NCI-H2196 (cell line): ENCODE results near the gene BMP6.
"Not testable (repeated sequence)": the region's sequence is repeated elsewhere in the genome, so short reads cannot be mapped to it uniquely, and the experiment has no call there.

Experiments
- DNase-seq: peaks from one replicate; lab custom pipeline; 2025; ENCODE audit not compliant: unreplicated experiment; lab: John Stamatoyannopoulos, UW

Gene BMP6

GRCh38 chr6:7881765-7882500 is 156.0 kb downstream of the BMP6 start:
- no peak for DNase-seq

GRCh38 chr6:7882505-7883257 is 156.8 kb downstream of the BMP6 start:
- DNase-seq, result no peak

DNA sequence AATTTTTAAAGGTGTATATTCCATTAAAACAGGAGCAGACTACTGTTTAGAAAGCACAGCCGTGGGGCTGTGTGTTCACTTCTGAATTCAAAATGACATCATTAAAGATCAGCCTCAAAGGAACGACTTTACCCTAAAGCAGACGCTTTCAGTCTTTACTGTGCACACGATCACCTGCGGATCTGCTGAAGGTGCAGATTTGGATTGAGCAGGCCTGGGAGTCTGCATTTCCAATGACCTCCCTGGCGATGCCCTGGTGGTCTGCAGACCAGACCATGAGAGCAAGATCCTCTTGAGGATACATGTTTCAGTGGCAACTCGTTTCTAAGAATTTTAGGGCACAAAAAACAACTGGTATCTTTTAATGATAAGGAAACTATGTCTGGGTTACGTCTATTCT is 157.5 kb downstream of the BMP6 start:
- DNase-seq, result no peak

- DNase-seq, result no peak
These were observed 160.2 kb downstream of the BMP6 start for GRCh38 chr6:7886132-7886531.

DNA sequence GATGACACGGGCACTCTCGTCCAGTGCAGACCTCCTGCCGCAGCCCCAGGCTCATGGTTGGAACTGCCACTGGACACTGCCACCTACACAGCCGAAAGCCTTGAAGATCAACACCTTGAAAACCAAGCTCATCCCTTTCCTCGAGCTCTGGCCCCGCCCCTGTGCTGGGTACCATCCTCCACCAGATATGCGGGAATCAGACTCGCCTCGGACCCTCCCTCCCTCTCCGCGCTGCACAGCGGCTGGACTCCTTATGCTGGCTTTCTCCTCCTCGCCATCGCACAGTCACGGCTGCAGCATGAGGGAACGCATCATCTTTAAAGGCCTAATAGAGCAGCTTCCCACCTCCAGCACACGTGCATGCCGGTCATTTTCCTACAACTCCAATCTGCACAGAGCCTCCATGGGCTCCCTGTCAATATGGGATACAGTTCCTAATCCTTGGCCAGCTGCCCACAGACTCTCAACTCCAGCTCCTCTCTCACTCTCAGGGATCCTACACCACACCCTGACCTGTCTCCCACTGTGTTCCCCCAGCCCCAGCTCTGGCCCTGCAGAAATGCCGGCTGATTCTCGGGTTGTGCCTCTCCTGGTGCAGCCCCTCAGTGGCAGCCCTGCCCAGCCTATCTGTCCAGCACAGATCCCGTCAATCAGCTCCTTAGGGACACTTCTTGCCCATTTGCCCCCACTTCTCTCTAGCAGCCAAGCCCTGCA is 161.5 kb downstream of the BMP6 start:
- no peak for DNase-seq

- DNase-seq, result no peak
These were observed 162.9 kb downstream of the BMP6 start for GRCh38 chr6:7888587-7889357.

DNA sequence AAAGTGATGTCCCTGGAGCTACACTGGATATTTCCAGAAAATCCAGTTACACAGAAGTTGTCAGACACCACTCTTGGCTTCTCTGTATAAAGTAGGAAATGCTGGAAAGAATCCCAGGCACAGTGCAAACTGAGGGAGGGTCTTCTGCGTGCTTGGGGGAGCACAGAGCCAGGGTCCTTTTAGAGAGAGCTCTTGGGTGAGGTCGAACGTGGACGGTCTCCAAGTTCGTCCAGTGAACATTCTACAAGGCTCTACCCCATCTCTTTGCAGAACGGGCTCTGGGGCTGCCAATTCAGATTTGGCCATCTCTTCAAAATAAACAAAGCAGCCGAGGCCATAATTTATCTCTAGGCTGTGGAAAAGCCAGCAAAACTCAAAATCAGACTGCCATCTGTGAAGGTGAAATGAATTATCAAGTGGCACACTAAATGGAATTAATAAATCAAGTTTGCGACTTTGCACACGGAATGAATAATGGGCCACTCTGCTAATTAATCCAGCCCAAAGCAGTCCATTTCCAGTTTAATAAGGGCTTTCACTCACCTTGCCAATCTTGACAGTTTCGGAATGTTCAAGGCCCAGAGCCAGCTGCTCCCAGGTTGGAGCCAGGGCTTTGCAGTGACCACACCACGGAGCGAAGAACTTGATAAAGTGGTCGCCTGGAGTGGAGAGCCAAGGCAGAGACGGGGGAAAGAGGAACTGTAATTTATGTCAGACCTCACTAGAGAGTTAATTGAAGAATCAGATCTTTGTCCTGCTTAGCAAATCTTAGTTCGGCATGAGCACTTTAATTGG is 165.4 kb downstream of the BMP6 start:
- no peak for DNase-seq

GRCh38 chr6:7892367-7892766 is 166.5 kb downstream of the BMP6 start:
- DNase-seq, result not testable (repeated sequence)

DNA sequence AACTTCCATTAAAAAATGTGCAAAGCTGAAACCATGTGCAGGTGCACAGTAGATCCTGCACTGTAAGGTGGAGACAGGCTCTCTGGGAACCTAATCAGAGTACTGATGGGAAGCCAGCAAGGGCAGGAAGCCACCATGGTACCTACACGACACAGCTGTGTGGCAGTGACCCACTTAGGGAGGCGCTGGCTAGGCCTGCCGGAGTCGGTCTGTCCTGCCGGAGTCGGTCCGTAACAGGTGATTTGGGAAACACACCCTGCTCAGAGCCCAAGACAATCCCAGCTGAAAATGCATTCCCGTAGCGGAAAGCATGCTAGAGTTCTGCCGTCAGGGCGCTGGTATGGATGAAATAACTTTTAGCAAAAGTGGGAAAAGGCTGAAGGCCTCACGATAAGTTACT is 167.4 kb downstream of the BMP6 start:
- no peak for DNase-seq

GRCh38 chr6:7894262-7895124 is 168.6 kb downstream of the BMP6 start:
- no peak for DNase-seq

DNA sequence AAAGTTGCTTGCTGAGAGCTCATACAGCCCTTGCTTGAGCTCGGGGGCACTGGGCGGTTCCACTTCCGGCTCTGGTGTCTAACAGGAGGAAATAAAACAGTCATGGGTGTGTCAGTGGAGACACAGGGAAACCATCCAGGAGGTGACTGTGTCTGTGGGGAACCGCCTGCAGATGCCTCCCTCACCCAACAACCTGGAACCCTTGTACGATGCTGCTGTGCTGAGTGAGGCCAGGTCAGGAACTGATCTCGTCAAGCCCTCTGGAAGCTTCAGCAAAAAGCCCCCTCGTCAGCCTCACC is 169.2 kb downstream of the BMP6 start:
- no peak for DNase-seq

DNA sequence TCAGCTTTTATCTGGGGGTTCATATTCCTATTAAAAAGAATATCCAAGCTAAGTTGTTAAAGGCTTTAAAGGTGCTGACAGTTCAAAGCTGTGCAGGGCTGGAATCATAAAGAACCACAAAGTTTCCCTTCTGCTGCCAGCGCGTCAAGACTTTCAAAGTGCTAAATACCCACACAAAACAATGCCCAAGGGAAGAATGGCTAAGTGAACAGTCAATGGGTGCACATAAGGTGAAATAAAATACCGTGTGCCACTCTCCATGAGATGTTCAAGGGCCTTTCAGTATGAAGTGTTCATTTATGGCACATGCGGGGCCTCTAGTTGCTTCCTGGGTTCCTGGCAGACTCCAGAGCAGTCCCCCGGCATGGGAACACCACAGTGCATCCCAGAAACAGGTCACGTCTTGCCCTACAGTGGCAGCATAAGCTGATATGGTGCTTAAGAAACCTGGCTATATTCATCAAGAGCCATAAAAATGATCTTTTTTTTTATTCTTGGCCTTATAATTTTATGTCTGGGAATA is 170.6 kb downstream of the BMP6 start:
- DNase-seq, result no peak

DNA sequence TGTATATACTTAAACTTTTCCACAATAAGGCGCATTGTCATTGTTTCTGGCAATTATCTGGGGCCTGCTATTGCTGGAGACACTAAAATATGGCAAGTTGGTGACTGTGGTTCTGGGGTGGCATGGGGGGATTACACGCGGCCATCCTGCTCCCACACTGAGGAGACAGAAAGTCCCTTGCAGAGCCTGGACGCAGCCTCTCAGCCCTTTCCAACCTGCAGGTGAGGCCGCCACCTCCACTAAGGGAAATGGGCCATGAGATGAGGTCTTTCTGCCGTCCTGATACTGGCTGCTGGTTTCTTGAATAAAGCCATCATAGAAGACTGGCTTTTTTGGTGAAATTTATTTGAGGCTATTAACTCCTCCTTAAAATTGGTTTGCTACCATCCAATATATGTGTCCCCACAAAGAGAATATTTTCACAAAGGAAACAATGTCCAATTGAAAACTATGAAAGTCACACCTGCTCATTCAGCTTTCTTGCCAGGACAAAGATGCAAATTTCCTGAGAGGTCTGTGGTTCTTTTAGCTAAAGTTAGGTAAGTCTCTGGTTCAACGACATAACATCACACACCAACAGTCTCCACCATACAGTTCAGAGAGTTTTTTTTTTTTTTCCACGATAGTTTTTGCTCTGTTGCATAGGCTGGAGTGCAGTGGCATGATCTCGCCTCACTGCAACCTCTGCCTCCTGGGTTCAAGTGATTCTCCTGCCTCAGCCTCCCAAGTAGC is 171.7 kb downstream of the BMP6 start:
- DNase-seq, result no peak

- not testable (repeated sequence) for DNase-seq
These were observed 172.3 kb downstream of the BMP6 start for GRCh38 chr6:7898193-7898586.

- no peak for DNase-seq
These were observed 173.4 kb downstream of the BMP6 start for GRCh38 chr6:7899101-7899888.

DNA sequence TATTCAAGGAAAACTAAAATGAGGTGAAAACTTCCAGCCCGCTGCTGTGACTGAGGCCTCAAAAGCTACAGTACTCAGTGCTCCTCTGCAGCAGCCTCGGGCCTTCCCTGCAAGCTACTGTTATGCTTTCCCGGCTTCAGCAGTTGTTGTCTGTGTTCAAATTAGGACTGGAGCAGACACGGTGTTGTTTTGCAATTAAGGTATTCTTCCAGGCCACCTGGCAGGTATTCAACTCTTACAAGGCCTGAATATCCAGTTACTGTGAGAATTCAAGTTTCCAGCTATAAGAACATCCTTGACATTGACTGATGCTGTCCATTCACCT is 174.0 kb downstream of the BMP6 start:
- DNase-seq, result no peak

DNA sequence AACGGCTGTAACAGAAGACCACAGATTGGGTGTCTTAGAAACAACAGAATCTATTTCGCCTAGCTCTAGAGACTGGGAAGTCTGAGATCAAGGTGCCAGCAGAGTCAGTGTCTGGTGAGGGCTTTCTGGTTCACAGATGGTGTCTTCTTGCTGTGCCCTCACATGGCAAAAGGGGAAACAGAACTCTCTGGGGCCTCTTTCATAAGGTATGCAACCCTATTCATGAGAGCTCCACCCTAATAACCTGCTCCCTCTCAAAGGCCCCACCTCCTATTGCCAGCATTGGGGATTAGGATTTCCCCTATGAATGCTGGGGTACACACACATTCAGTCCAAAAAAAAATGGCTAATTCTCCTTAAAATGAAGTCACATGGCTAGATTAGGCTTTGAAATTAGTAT is 174.7 kb downstream of the BMP6 start:
- DNase-seq, result no peak

DNA sequence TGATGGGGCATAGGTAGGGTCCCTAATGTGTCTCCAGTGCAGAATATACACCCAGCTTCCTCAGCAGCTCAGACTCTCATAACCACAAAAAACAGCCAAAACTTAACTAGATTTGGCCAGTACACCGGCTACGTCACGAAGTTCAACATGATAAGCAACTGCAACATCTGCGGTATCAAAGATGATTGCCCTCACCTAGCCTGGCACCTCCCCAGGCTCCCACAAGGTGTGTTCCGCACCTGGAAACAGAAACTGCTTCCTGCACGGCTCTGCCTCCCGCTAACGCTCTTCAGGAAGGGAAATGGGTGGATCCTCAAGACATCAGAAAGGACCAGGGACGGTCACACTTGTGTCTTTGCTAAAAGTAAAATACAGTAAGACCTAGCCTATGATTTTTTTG is 175.2 kb downstream of the BMP6 start:
- no peak for DNase-seq
